Measurements from ENCODE around the gene PIR.

Gene PIR

GRCh38 chrX:15416133-15416993 is 76.8 kb downstream of the PIR start:
- no peak for DNase-seq

- no peak for DNase-seq
Measured at GRCh38 chrX:15413101-15413500, 80.0 kb downstream of the PIR start.

- DNase-seq, result no peak
Measured at GRCh38 chrX:15410947-15411346, 82.2 kb downstream of the PIR start.

- no peak for DNase-seq
Measured at GRCh38 chrX:15410430-15410829, 82.7 kb downstream of the PIR start.

GRCh38 chrX:15405846-15406245 is 87.3 kb downstream of the PIR start:
- no peak for DNase-seq

GRCh38 chrX:15404401-15405096 is 88.6 kb downstream of the PIR start:
- DNase-seq, result no peak

GRCh38 chrX:15401378-15401777 is 91.8 kb downstream of the PIR start:
- DNase-seq, result no peak

- DNase-seq, result no peak
Measured at GRCh38 chrX:15399962-15400391, 93.2 kb downstream of the PIR start.

- no peak for DNase-seq
Measured at GRCh38 chrX:15398874-15399273, 94.3 kb downstream of the PIR start.

- no peak for DNase-seq
Measured at GRCh38 chrX:15395789-15396188, 97.3 kb downstream of the PIR start.

- no peak for DNase-seq
Measured at GRCh38 chrX:15391850-15392249, 101.3 kb downstream of the PIR start.

- DNase-seq, result no peak
Measured at GRCh38 chrX:15384304-15384703, 108.8 kb downstream of the PIR start, which contains the start of gene VEGFD. Gene VEGFD (minus strand): TSS chrX:15384413. CDS start chrX:15383946, 467 bp downstream.

GRCh38 chrX:15382813-15383212 is 110.3 kb downstream of the PIR start:
- no peak for DNase-seq

GRCh38 chrX:15376956-15377355 is 116.2 kb downstream of the PIR start:
- DNase-seq, result no peak

- DNase-seq, result no peak
Measured at GRCh38 chrX:15373976-15374375, 119.2 kb downstream of the PIR start.

- DNase-seq, result no peak
Measured at GRCh38 chrX:15366506-15367352, 126.4 kb downstream of the PIR start.

GRCh38 chrX:15359701-15360100 is 133.4 kb downstream of the PIR start:
- DNase-seq, result no peak

- no peak for DNase-seq
Measured at GRCh38 chrX:15358533-15358932, 134.6 kb downstream of the PIR start.

- no peak for DNase-seq
Measured at GRCh38 chrX:15356444-15356843, 136.7 kb downstream of the PIR start.

- DNase-seq, result no peak
Measured at GRCh38 chrX:15350329-15350996, 142.7 kb downstream of the PIR start.

- DNase-seq, result no peak
Measured at GRCh38 chrX:15349046-15349445, 144.1 kb downstream of the PIR start.

- no peak for DNase-seq
Measured at GRCh38 chrX:15345976-15346375, 147.2 kb downstream of the PIR start.

- DNase-seq, result no peak
Measured at GRCh38 chrX:15344106-15344505, 149.0 kb downstream of the PIR start.
